Measurements from ENCODE around the gene USF1. TPM values are rescaled to one million over a fixed set of nuclear protein-coding genes. Genes with fewer than 3 reads are reported as not detected.
"Not testable (repeated sequence)": the region's sequence is repeated elsewhere in the genome, so short reads cannot be mapped to it uniquely, and the experiment has no call there.

The USF1 gene
- total RNA-seq, 1 experiment from 2014 or later: 83.2 TPM

DNA sequence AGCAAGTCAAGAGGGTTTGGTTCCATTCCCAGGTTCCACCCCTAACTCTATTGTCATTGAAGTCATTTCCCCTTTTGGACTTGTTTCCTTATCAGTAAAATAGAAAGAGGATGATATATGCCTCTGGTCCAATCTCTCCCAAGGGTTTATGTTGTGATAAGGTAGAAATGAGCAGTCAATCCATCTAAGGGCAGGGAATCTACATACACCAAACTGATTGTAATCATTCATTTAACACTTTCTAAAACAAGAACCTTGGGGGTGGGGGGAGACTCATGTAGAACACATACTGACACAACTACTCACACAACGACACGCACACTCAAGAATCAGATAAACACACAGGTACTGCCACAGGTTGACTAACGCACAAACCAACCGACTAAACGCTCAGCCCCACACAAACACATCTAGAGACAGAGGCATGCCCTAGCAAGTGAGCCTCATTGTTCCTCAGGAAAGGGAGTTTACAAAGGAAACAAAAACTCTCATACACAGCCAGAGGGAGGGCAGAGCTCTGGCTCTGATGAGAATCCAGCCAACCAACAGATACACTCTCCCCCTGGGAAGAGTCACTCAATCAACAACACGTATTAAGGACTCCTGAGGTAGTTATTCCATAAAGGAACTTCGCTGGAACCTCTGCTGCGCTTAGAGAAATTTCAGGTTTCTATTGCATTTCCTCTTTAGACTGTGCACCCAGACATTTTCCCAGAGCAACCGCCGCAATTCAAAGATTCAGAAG is 25.9 kb downstream of the USF1 start:
- no peak for DNase-seq (ENCODE audit: low read depth)

DNA sequence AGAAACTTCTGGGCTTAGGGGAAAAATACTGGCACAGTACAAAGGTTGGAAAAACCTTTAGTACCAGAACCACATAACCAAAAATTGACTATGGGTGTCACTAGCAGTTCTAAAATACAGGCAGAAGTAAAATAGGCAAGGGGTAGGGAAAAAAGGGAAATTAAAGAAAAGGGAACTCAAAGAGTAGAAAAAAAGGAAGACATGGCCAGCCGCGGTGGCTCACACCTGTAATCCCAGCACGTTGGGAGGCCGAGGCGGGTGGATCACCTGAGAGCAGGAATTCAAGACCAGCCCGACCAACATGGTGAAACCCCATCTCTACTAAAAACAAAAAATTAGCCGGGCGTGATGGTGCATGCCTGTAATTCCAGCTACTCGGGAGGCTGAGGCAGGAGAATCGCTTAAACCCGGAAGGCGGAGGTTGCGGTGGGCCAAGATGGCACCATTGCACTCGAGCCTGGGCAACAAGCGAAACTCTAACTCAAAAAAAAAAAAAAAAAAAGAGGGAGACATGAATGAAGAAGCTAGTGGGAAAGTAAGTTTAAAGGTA is 26.6 kb downstream of the USF1 start:
- not testable (repeated sequence) for DNase-seq (ENCODE audit: low read depth)

GRCh38 chr1:161018631-161018930 is 27.2 kb downstream of the USF1 start:
- no peak for DNase-seq (ENCODE audit: low read depth)

GRCh38 chr1:161017756-161018630 is 27.8 kb downstream of the USF1 start:
- no peak for DNase-seq (ENCODE audit: low read depth)

DNA sequence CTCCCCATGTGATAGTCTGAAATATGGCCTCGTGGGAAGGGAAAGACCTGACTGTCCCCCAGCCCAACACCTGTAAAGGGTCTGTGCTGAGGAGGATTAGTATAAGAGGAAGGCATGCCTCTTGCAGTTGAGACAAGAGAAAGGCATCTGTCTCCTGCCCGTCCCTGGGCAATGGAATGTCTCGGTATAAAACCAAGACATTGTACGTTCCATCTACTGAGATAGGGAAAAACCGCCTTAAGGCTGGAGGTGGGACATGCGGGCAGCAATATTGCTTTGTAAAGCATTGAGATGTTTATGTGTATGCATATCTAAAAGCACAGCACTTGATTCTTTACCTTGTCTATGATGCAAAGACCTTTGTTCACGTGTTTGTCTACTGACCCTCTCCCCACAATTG is 28.6 kb downstream of the USF1 start:
- DNase-seq (ENCODE audit: low read depth): not testable (repeated sequence)

- peak; percentile 28 for DNase-seq (ENCODE audit: low read depth)
Measured at GRCh38 chr1:161016683-161017082, 29.1 kb downstream of the USF1 start.

DNA sequence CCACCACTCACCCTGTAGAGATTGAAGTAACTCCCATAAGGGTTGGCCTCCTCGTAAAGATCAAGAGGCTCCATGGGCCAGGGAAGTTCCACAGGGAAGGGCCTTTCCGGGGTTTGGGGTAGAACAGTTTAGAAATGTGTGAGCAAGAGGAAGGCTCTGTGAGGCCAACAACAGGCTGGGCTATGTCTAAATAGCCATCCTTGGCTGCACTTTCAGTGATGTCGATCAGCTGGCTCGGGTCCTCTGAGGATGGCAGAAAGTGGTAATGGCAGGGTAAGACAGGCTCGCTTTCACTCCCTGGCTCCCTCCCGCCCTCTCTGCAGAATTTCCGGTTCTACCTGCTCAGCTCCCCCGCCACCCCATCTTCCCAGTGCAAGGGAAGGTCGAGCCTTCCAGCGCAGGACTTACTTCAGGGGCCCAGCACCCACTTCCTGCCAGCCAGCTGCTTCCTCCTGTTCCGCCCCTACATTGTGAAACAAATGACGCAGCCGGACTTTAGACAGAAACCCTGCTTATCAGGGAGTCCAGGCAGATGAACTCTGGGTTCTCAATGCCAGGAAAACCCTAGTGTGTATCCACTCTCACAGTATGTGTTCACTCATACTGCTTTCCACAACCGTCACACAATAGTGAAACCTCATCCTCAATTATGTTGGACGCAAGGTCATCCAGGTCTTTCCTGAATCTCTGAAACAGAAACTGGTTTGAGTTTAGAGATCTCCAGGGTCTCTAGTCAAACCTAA is 32.1 kb downstream of the USF1 start:
- DNase-seq (ENCODE audit: low read depth): peak; percentile 92

GRCh38 chr1:161013131-161013487 is 32.7 kb downstream of the USF1 start:
- no peak for DNase-seq (ENCODE audit: low read depth)

DNA sequence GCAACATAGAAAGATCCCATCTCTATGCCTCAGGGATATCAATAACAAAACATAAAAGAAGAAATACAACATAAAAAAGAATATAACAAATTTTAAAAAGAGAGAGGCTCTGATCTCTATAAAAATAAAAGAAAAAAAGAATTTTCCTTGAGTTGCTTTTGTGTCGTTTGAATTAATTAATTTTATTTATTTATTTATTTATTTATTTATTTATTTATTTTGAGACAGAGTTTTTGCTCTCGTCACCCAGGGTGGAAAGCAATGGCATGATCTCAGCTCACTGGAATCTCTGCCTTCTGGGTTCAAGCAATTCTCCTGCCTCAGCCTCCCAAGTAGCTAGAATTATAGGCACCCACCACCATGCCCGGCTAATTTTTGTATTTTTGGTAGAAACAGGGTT is 33.4 kb downstream of the USF1 start:
- DNase-seq (ENCODE audit: low read depth): no peak

- no peak for DNase-seq (ENCODE audit: low read depth)
Measured at GRCh38 chr1:161009602-161010211, 36.1 kb downstream of the USF1 start.

- no peak for DNase-seq (ENCODE audit: low read depth)
Measured at GRCh38 chr1:161008869-161009510, 36.8 kb downstream of the USF1 start.

- no peak for DNase-seq (ENCODE audit: low read depth)
Measured at GRCh38 chr1:161007369-161007768, 38.4 kb downstream of the USF1 start.

- no peak for DNase-seq (ENCODE audit: low read depth)
Measured at GRCh38 chr1:161006563-161006962, 39.2 kb downstream of the USF1 start.

DNA sequence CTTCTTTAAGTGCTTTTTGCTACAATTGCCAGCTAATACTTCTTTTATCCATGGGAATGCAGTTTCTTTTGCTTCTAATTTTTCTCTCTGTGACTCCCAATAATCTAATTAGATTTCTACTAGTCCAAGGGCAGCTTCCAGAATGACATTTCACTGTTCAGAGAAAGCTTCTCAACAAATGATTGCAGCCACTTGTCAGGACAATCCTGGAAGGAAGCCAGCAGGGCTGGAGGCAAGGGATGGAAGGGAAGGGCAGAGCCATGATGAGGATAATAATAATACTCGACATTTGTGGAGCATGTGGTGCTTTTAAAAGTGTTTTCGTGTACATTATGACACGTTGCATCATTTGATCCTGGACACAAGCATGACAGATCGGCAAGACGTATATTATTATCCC is 44.3 kb downstream of the USF1 start:
- DNase-seq (ENCODE audit: low read depth): no peak

GRCh38 chr1:161000736-161001480 is 44.9 kb downstream of the USF1 start:
- DNase-seq (ENCODE audit: low read depth): no peak

DNA sequence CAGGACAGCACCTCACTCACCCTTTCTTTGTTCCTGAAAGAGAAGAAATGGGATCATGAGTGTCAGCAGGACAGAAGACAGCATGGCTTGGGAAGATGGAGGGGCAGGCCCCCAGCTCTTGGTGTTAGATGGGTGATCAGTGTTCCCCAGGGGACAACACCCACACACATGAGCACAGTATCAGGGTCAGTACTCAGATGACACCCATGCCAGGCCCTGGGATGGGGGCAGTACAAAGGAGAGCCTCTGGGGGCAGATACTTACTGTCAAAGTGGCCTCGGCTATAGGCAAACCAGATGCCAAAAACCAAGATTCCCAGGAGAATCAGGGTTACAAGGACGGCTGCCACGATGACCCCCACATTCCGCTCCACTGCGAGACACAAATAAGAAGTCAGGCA is 46.4 kb downstream of the USF1 start:
- no peak for DNase-seq (ENCODE audit: low read depth)

DNA sequence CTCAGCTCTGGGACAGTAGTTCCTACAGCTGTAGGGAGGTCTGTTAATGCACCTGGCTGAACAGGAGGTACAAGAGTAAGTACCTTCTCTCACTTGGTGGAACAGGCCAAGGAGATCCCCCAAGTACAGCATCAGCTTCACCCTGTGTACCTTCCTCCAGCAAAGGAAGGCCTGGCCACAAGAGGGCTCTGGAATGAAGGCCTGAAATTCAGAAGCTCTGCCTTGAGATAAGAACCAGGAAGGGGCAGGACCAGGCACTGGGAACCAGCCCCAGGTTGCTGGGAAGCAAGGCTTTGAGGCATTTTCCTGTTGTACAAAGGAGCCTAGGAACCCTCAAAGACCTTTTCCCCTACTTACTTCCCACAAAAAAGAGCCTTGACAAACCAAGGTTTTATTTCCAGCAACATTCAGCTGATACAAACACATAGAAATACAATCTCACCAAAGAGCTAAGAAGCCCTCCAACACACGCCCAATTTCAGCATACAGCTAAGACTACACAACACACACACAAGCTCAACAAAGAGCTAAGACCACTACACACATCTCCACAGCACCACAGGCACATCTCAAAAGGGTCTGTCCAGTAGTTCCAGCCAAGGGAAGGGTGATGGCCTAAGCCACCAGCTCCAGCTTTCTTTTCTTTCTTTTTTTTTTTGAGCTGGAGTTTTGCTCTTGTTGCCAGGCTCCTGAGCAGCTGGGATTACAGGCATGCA is 48.3 kb downstream of the USF1 start:
- DNase-seq (ENCODE audit: low read depth): peak; percentile 57

DNA sequence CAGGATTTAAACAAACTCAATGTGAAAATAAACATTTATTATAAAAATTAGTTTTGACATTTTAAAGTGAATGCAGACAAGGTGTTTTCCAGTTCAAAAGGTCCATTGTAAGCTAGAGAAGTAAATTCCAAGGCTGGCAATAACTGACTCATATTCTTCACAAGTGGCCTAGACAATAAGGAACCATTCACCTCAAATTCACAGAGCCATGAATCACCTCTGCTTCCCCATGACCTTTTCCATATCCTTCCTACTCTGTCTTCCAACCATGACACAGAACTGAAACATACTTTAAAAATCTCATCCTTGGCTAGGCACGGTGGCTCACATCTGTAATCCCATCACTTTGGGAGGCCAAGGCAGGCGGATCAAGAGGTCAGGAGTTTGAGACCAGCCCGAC is 49.6 kb downstream of the USF1 start:
- DNase-seq (ENCODE audit: low read depth): peak; percentile 67

DNA sequence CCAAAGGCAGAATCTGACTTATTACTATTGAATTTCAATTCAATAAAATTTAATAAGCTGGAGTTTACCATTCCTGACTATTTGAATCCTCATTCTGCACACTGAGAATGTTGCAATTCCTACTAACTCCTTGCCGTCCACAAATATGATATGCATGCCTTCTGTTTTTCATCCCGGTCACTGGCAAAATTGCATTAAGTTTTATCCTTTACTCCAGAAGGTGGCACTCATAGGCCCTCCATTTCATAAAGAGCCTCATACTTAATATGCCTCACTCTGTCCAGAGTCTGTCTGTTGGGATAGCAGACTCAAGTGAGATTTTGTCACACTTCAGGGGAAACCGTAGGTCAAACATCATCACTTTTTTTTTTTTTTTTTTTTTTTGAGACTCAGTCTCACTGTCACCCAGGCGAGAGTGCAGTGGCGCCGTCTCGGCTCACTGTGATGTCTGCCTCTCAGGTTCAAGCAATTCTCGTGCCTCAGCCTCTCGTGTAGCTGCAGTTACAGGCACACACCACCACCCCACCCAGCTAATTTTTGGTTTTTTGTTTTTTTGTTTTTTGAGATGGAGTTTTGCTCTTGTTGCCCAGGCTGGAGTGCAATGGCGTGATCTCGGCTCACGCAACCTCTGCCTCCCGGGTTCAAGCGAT is 52.1 kb downstream of the USF1 start:
- DNase-seq (ENCODE audit: low read depth): peak; percentile 72
